ENCODE measurements around the gene PIP4P1.
"Not testable (repeated sequence)": the region's sequence is repeated elsewhere in the genome, so short reads cannot be mapped to it uniquely, and the experiment has no call there.

Gene PIP4P1

DNA sequence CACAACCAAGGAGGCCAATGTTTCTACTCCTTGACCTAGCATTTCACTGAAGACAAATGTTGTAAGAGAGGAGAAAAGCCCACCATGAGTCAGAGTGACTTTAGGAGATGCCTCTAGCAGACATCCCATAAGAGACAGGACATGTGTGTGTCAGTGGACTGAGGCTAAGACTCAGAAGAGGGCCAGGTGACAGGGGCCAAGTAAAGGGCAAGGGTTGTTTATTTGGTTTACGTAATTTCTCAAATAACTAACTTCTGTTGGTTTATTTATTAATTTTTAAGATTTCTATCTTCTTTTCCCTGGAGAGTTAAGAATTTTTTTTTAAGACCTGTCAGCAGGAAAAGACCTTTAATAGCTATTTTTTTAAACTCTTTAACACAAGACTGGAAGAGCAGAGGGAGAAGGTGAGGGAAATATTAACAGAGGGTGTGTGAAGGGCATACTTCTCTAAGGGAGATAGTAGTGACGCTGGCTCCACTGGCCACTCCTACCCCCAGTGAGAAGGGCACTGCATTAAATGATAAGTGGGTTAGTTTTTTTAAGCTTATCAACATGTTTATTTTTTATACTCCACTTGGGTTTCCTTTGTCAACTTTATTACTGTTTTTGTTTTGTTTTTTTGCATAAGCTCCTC, 11.4 kb upstream of the PIP4P1 start:
- DNase-seq: no peak

DNA sequence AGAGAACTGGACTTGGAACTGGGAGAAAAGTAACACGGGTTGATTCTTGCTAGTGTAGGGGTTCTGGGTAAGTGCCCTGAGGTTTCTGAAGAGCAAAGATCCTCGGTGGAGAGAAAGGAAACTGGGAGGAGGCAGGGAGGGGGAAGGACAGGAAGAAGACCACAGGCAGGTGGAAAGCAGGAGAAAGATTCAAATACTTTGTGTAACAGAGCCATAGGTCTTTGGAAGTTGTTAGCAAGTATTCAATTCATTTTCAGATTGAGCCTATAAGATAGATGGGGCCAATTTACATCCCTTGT, 9.3 kb upstream of the PIP4P1 start:
- DNase-seq: no peak

DNA sequence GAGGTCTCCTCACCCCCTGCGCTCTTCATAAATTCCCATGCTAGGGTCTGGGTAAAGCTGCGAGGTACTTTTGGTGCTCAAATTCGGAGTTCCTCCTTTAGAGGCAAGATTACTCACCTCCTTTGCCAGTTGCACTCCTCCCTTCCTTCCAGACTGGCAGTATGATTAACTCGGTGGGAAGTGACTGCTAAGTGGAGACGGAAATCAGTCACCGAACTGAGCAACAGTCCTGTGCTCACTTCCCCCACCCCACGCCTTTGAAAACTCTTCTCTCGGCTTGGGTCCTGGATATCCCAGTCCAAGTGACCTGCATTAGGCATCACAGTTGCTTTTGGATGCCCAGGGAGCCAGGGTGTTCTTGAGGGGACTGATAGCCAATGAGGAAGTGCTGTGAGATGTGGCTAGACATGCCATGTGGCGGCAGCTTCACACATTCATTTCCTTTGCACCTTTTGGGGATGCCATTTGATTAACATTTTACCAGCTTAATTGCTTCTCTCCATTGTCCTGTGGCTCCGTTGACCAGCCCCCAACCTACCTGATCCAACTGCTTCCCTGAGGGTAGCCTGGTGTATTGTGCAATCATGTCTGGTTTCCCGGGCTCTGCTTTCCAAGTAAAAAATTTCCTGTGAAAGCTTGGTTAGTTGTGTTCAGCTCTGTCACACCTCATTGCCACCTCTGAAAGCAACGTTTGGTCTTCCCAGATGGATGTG, 8.8 kb upstream of the PIP4P1 start:
- peak; percentile 75 for DNase-seq

- peak; percentile 82 to 90 for DNase-seq
These were observed 8.1 kb upstream of the PIP4P1 start, which contains the start of gene PNP for GRCh38 chr14:20469242-20469889. Gene PNP, plus strand, starts transcription at chr14:20469406. Its CDS starts 119 bp downstream, at chr14:20469525.

DNA sequence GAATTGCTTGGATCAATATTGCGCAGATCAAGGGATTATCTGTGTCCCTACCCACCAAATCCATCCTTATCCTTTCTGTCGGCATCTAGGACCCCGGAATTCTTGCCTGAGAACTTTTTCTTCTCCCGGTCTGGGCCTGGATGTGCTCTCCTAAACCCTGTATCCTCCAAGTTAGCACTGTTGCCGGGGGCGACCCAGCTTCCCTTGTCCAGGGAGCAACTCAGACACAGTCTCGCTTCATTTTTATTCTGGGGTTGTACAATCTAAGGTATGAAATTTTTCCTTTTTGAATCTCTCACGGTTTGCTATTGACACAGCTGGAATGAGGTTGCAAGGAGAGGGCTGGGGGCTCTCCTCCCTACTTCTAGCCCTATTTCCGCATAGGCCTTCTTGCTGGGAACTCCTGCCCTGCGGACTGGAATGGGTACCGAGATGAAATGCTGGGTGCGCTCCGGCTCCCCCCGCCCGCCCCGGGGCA, 7.6 kb upstream of the PIP4P1 start:
- no peak for DNase-seq

DNA sequence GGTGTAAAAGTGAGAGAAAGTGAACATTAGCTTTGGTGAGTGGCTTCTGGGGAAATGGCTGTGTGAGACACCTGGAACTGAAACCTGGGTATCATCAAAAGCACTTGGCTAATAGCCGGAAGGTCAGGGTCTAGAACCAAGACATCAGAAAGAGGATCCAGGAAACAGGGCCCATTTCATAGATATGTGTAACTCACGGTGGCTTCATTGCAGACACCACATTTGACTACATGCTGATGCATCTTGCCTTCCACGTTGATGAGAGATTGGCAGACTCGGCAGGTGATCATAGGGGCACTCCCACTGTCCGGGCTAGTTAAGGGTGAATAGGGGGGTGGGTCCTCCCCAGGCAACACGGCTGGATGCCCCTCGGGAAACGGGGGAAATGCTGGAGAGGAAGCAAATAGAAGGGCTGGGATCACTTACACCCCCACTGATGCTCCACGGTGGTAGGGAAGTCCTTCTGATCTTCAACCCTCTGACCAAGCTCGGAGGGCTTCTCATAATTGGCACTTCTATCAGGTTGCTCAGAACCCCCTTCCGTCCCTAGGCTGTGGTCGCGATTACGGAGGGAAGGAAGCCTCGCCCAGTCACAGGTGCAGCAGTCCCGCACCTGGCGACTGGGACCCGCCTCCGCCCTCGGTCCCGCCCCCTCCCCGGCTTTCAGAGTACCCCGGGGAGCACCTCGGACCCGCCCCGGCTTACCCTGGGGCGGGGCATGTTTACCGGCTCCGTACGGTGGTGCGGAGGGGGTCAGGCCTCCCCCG, 593 bp downstream of the PIP4P1 start:
- DNase-seq: no peak

GRCh38 chr14:20458031-20458789, 3.0 kb downstream of the PIP4P1 start:
- no peak for DNase-seq

DNA sequence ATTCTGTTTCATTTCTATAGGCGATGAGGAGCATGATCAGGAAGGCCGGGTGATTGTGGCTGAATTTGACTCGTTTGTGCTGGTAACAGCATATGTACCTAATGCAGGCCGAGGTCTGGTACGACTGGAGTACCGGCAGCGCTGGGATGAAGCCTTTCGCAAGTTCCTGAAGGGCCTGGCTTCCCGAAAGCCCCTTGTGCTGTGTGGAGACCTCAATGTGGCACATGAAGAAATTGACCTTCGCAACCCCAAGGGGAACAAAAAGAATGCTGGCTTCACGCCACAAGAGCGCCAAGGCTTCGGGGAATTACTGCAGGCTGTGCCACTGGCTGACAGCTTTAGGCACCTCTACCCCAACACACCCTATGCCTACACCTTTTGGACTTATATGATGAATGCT, 4.3 kb downstream of the PIP4P1 start:
- DNase-seq: no peak

GRCh38 chr14:20455355-20456300, 5.6 kb downstream of the PIP4P1 start:
- peak; percentile 75 to 84 for DNase-seq

- DNase-seq: peak; percentile 96 to 97
These were observed 6.5 kb downstream of the PIP4P1 start, which contains the start of the genes APEX1 and OSGEP for GRCh38 chr14:20454516-20455354. Gene APEX1, plus strand, starts transcription at chr14:20455226. Its CDS starts 420 bp downstream, at chr14:20455646. Gene OSGEP, minus strand, starts transcription at chr14:20454812. Its CDS starts 129 bp downstream, at chr14:20454683.

GRCh38 chr14:20452831-20453230, 8.4 kb downstream of the PIP4P1 start:
- not testable (repeated sequence) for DNase-seq

DNA sequence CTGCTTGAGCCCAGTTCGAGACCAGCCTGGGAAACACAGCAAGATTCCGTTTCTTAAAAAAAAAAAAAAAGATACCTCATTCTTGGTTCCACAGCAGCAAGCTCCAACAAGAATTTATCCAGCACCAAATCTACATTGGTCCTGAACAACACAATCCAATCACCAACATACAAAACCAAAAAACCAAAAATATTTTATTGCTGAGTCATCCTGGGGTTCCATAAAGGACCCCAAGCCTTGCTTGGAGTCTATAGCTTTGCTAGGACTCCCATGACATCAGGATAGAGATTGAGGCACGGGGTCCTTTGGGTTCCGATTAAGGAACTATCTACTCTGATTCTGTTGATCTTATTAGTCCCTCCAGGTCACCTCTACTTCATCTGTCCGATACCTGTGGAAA, 14.3 kb downstream of the PIP4P1 start:
- DNase-seq: no peak

GRCh38 chr14:20443650-20444049, 17.6 kb downstream of the PIP4P1 start:
- DNase-seq: not testable (repeated sequence)

DNA sequence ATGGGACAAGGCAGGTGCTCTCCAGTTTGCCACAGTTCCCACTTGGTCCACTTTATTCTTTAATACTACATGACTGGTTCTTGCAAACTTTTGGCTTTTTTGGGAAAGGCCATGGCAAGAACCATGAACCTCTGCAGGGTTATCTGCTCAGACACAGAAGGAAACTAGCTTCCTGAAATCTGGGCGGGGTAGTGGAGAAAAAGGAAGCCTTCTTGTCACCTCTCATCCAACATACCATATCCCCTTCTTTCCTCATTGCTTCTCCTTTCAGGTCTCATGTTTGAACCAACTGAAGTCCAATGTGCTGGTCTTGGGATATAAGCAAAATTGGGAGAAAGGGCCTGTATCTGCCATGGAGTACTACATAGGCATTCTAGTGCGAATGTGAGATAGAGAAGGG, 19.8 kb downstream of the PIP4P1 start:
- DNase-seq: no peak

GRCh38 chr14:20440882-20441281, 20.4 kb downstream of the PIP4P1 start:
- no peak for DNase-seq

- no peak for DNase-seq
These were observed 20.8 kb downstream of the PIP4P1 start for GRCh38 chr14:20440465-20440864.

DNA sequence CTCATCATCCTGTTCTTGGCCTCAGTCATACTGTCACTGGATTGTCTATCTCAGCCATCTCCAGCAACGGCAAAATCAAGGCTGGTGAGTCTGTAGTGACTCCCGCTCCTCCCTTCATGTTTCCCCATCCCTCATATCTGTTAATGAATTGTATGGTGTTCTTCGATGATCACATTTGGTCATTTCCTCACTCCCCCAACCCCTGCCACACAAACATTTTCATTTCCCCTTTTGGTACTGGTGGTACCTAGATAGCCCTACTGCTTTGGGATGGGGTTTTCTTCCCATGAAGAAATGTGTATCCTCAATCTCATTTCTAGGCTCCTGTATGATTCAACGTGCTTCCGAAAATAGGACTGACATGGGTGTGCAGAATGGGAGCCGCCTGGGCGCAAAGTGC, 22.6 kb downstream of the PIP4P1 start:
- DNase-seq: no peak

DNA sequence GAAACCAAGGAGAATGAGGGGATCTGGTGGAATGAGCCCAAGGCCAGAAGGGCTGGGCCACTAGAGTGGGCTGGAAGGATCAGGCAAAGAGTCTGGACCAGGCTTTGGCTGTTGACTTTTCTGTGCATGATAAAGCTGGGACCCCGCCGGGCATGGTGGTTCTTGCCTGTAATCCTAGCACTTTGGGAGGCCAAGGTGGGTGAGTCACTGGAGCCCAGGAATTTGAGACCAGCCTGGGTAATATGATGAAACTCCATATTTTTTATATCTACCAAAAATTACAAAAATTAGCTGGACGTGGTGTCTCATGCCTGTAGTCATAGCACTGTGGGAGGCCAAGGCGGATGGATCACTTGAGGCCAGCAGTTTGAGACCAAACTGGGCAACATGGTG, 24.9 kb downstream of the PIP4P1 start:
- no peak for DNase-seq

GRCh38 chr14:20435582-20436362, 25.5 kb downstream of the PIP4P1 start, which contains the start of gene KLHL33:
Gene KLHL33, minus strand, starts transcription at chr14:20436166. Its CDS starts 355 bp downstream, at chr14:20435811.
- no peak for DNase-seq
